ENCODE data around the gene MGAT4C. TPM values are rescaled to one million over a fixed set of nuclear protein-coding genes. Genes with fewer than 3 reads are reported as not detected.

MGAT4C gene
- total and polyA plus RNA-seq, 2 of the 8 experiments (the other 6 are each of a cell fraction or from before 2014, with no cell fraction given) = 1.6 to 2.5 TPM

DNA sequence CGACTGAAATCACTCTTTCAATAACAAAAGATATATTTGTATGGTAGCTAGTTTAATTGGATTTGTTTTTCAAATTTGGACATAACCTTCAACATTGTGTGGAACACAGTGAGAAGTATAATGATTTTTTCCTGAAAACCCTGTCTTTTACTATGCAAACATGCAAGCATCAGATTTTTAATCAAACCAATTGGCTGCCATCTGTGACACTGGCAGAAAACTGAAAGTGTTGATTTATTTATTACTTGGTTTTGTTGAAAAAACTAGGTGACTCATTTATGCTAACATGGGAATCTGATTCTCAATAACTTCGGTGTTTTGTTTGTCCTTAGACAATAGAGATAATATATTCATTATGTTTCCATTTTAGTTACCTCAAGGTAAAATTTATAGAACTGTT lies 300.1 kb downstream of the MGAT4C start:
- H2BK15ac ChIP-seq (ENCODE audit: low read length) = no peak overlapping the region
- H4K5ac ChIP-seq (ENCODE audit: insufficient read length, low read depth, low read length) = no peak overlapping the region
- CTCF ChIA-PET (ENCODE audit: partially characterized antibody) = interaction anchor here (1.2 kb wide), 2 partner anchors 265 to 530 kb away, joined by 3 read pairs; no protein-coding TSS in a partner anchor
- no peak overlapping the region for H2BK5ac ChIP-seq (ENCODE audit: low read depth, low read length)
- H3K14ac ChIP-seq (ENCODE audit: insufficient read length) = no peak overlapping the region
- H3K9ac ChIP-seq (replicated peaks in 1 of 4; ENCODE audit: extremely low read depth in 1 of 4, low read depth in 3 of 4, low read length in 3 of 4) = no peak overlapping the region
- H3K4ac ChIP-seq (replicated peaks; ENCODE audit: insufficient read length, low read depth, low read length) = no peak overlapping the region
- peaks cover 0 to 5% (median 1%) of the 10 kb centered on the region in 4 experiments; a peak in 2 of 7 replicates for H3K4me1 ChIP-seq (replicated peaks in 1 of 4; ENCODE audit: control insufficient read depth in 3 of 4, insufficient read depth in 4 of 4, low read length in 3 of 4)
- H2AK5ac ChIP-seq (ENCODE audit: low read depth, low read length) = no peak overlapping the region
- H2BK20ac ChIP-seq (ENCODE audit: low read length) = no peak overlapping the region
- FAIRE-seq (no peak), DNase-seq (ENCODE audit: low read depth in 1 of 2, low spot score in 2 of 2) (no peak)
- TF ChIP-seq RAD21 (IDR thresholded peaks at IDR 0.05 in 1 of 2, conservative IDR thresholded peaks at IDR 0.05 in 1 of 2; ENCODE audit: low read depth in 2 of 2, low read length in 2 of 2) (no peak), PHF8 (conservative IDR thresholded peaks at IDR 0.05; ENCODE audit: low read depth, low read length) (no peak), HDAC6 (IDR thresholded peaks at IDR 0.05; ENCODE audit: low read depth, low read length) (no peak), POU5F1 (IDR thresholded peaks at IDR 0.05; ENCODE audit: low read depth, low read length) (no peak)
- H3K23ac ChIP-seq (ENCODE audit: insufficient read length) = no peak overlapping the region
- no peaks in the 10 kb centered on the region for H3K36me3 ChIP-seq (ENCODE audit: control insufficient read depth in 2 of 4, insufficient read depth in 4 of 4, low read length in 3 of 4)
- H2BK12ac ChIP-seq (ENCODE audit: low read depth, low read length) = no peak overlapping the region
- H3K79me2 ChIP-seq (ENCODE audit: control insufficient read depth in 1 of 2, insufficient read depth in 2 of 2, low read length in 2 of 2) = no peaks in the 10 kb centered on the region
- no peak overlapping the region for H2AFZ ChIP-seq (ENCODE audit: low read length)
- H4K20me1 ChIP-seq (replicated peaks in 1 of 2; ENCODE audit: control insufficient read depth in 1 of 2, insufficient read depth in 2 of 2, low read length in 2 of 2) = no peaks in the 10 kb centered on the region
- H3K4me2 ChIP-seq (ENCODE audit: insufficient read depth in 1 of 2, low read depth in 2 of 2, low read length in 2 of 2) = no peak overlapping the region
- no peak overlapping the region for H3K18ac ChIP-seq (ENCODE audit: extremely low read depth, low read length)
- WGBS, 2 experiments (ENCODE audit: extremely low coverage in 1 of 2, insufficient coverage in 1 of 2, insufficient read length in 1 of 2, insufficient replicate concordance in 2 of 2, low coverage in 1 of 2, low lambda C conversion rate in 2 of 2, missing lambda C conversion rate in 1 of 2) = 85% methylated on average over 2 of the region's 2 CpGs; no CpG with 5 or more reads in 1 of the 2 experiments
- no peak overlapping the region for H3K27ac ChIP-seq (ENCODE audit: low read depth, low read length)
- POLR2A ChIA-PET (ENCODE audit: partially characterized antibody) = no interaction called here
- H3K79me1 ChIP-seq (ENCODE audit: low read depth, low read length) = no peaks in the 10 kb centered on the region
- H3K4me3 ChIP-seq (ENCODE audit: extremely low read depth in 1 of 4, insufficient read depth in 2 of 4, low read depth in 3 of 4, low read length in 4 of 4) = no peak overlapping the region
- no peaks in the 10 kb centered on the region for H3K9me3 ChIP-seq (ENCODE audit: insufficient read depth in 2 of 2, low read depth in 1 of 2, low read length in 1 of 2)
- H4K8ac ChIP-seq (ENCODE audit: extremely low read depth, insufficient read depth, low read length) = no peak overlapping the region
- no peak overlapping the region for H3K56ac ChIP-seq (replicated peaks; ENCODE audit: insufficient read length, low read depth, low read length)
- H3K23me2 ChIP-seq (ENCODE audit: low read depth, low read length) = peaks cover 2% of the 10 kb centered on the region; the same call in 1 of the 2 replicates
- no peak overlapping the region for H4K91ac ChIP-seq (replicated peaks; ENCODE audit: insufficient read length, low read length)
- no peak overlapping the region for H2BK120ac ChIP-seq (replicated peaks; ENCODE audit: low read depth, low read length)
- H3K27me3 ChIP-seq (replicated peaks in 1 of 4; ENCODE audit: control insufficient read depth in 3 of 4, extremely low read depth in 1 of 4, insufficient read depth in 3 of 4, low read length in 3 of 4) = no peaks in the 10 kb centered on the region

All from H1 (cell line).